ENCODE results near the gene INHBE. TPM values are rescaled to one million over a fixed set of nuclear protein-coding genes. Genes with fewer than 3 reads are reported as not detected.
"Not testable (repeated sequence)": the region's sequence is repeated elsewhere in the genome, so short reads cannot be mapped to it uniquely, and the experiment has no call there.

The INHBE gene
- total RNA-seq, 1 experiment from 2014 or later = 13.9 TPM

GRCh38 chr12:57500213-57500612 lies 45.1 kb downstream of the INHBE start:
- intact Hi-C loops (cut with micrococcal nuclease; ENCODE audit: unreplicated experiment) = no loop called here
- Mint-ChIP-seq H3K4me1 (ENCODE audit: low read depth, unreplicated experiment) (peaks cover 15% of the 10 kb centered on the region), H3K36me3 (ENCODE audit: insufficient read depth, unreplicated experiment) (peaks cover 100% of the 10 kb centered on the region), H3K27me3 (ENCODE audit: insufficient read depth, unreplicated experiment) (no peaks in the 10 kb centered on the region), H3K9me3 (ENCODE audit: unreplicated experiment) (peaks cover 6% of the 10 kb centered on the region), H3K4me3 (ENCODE audit: unreplicated experiment) (no peak overlapping the region), H3K27ac (ENCODE audit: unreplicated experiment) (no peak overlapping the region)
- POLR2A ChIA-PET = interaction anchor here (0.5 kb wide), 1 partner anchor 14 kb away, joined by 3 read pairs; no protein-coding TSS in a partner anchor
- Histone ChIP-seq H3K36me3 (ENCODE audit: control insufficient read depth, insufficient read depth, low read length) (peaks cover 4% of the 10 kb centered on the region; the same call in 1 of the 2 replicates), H3K4me3 (ENCODE audit: low read depth, low read length) (no peak overlapping the region), H3K4me1 (no peaks in the 10 kb centered on the region), H3K27me3 (replicated peaks; ENCODE audit: control insufficient read depth, insufficient read depth, low read length) (no peaks in the 10 kb centered on the region), H3K9me3 (no peaks in the 10 kb centered on the region)
- TF ChIP-seq, protein P1, sequence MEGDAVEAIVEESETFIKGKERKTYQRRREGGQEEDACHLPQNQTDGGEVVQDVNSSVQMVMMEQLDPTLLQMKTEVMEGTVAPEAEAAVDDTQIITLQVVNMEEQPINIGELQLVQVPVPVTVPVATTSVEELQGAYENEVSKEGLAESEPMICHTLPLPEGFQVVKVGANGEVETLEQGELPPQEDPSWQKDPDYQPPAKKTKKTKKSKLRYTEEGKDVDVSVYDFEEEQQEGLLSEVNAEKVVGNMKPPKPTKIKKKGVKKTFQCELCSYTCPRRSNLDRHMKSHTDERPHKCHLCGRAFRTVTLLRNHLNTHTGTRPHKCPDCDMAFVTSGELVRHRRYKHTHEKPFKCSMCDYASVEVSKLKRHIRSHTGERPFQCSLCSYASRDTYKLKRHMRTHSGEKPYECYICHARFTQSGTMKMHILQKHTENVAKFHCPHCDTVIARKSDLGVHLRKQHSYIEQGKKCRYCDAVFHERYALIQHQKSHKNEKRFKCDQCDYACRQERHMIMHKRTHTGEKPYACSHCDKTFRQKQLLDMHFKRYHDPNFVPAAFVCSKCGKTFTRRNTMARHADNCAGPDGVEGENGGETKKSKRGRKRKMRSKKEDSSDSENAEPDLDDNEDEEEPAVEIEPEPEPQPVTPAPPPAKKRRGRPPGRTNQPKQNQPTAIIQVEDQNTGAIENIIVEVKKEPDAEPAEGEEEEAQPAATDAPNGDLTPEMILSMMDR (IDR thresholded peaks at IDR 0.05; ENCODE audit: insufficient read depth in 1 of 2, low read depth in 1 of 2, low read length in 1 of 2, severe bottlenecking in 1 of 2, unreplicated experiment in 1 of 2) = no peak
- no peak for DNase-seq
- no TSS peak for BruUV-seq (replicated peaks)
- CTCF ChIA-PET = no interaction called here

DNA sequence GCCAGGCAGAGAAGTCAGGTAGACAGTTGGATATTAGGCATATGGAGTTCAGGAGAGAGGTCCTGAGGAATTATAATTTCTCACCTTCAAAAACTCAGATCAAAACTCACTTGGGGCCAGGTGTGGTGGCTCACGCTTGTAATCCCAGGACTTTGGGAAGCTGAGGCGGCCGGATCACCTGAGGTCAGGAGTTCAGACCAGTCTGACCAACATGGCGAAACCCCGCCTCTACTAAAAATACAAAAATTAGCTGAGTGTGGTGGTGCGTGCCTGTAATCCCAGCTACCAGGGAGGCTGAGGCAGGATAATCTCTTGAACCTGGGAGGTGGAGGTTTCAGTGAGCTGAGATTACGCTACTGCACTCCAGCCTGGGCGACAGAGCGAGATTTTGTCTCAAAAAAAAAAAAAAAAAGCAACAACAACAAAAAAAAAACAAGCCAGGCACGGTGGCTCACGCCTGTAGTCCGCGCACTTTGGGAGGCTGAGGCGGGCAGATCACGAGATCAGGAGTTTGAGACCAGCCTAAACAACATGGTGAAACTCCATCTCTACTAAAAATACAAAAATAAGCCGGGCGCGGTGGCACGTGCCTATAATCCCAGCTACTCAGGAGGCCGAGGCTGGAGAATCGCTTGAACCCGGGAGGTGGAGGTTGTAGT lies 47.3 kb downstream of the INHBE start:
- CTCF ChIA-PET; BruUV-seq (replicated peaks); intact Hi-C loops (cut with micrococcal nuclease; ENCODE audit: unreplicated experiment); H3K4me1 Mint-ChIP-seq (ENCODE audit: low read depth, unreplicated experiment); H3K27ac Mint-ChIP-seq (ENCODE audit: unreplicated experiment); H3K4me1 ChIP-seq; H3K9me3 Mint-ChIP-seq (ENCODE audit: unreplicated experiment); H3K36me3 ChIP-seq (ENCODE audit: control insufficient read depth, insufficient read depth, low read length); H3K27me3 ChIP-seq (replicated peaks; ENCODE audit: control insufficient read depth, insufficient read depth, low read length); H3K9me3 ChIP-seq; H3K4me3 Mint-ChIP-seq (ENCODE audit: unreplicated experiment); H3K27me3 Mint-ChIP-seq (ENCODE audit: insufficient read depth, unreplicated experiment); H3K4me3 ChIP-seq (ENCODE audit: low read depth, low read length); POLR2A ChIA-PET; DNase-seq: not testable (repeated sequence)
- peaks cover 93% of the 10 kb centered on the region for H3K36me3 Mint-ChIP-seq (ENCODE audit: insufficient read depth, unreplicated experiment)

- H3K36me3 Mint-ChIP-seq (ENCODE audit: insufficient read depth, unreplicated experiment) = peaks cover 91% of the 10 kb centered on the region
- H3K9me3 ChIP-seq; H3K4me1 ChIP-seq; BruUV-seq (replicated peaks); DNase-seq; H3K36me3 ChIP-seq (ENCODE audit: control insufficient read depth, insufficient read depth, low read length); H3K9me3 Mint-ChIP-seq (ENCODE audit: unreplicated experiment); H3K4me1 Mint-ChIP-seq (ENCODE audit: low read depth, unreplicated experiment); H3K4me3 Mint-ChIP-seq (ENCODE audit: unreplicated experiment); POLR2A ChIA-PET; H3K27me3 ChIP-seq (replicated peaks; ENCODE audit: control insufficient read depth, insufficient read depth, low read length); H3K4me3 ChIP-seq (ENCODE audit: low read depth, low read length); H3K27me3 Mint-ChIP-seq (ENCODE audit: insufficient read depth, unreplicated experiment); H3K27ac Mint-ChIP-seq (ENCODE audit: unreplicated experiment); CTCF ChIA-PET; intact Hi-C loops (cut with micrococcal nuclease; ENCODE audit: unreplicated experiment): not testable (repeated sequence)
Measured at GRCh38 chr12:57506541-57506940, 51.4 kb downstream of the INHBE start.

Other genes starting within 250 kb of the INHBE start
- gene NXPH4, start 238.5 kb upstream of the INHBE start, total RNA-seq (2022) = 10.0 and 10.6 TPM in 2 replicates
- 387 and 466 TPM in 2 replicates for gene SHMT2, start 225.6 kb upstream of the INHBE start, total RNA-seq (2022)
- gene STAC3, start 204.1 kb upstream of the INHBE start, total RNA-seq (2022) = 0.70 and 1.3 TPM in 2 replicates
- gene R3HDM2, start 24.3 kb upstream of the INHBE start, total RNA-seq (2022) = 33.7 and 36.2 TPM in 2 replicates
- gene INHBC, start 20.5 kb upstream of the INHBE start, total RNA-seq (2022) = not detected in 2 replicates
- 0.48 and 0.53 TPM in 2 replicates for gene GLI1, start 4.5 kb downstream of the INHBE start, total RNA-seq (2022)
- gene ARHGAP9, start 24.6 kb downstream of the INHBE start, total RNA-seq (2022) = 0.75 and 1.8 TPM in 2 replicates
- gene MARS1, start 32.8 kb downstream of the INHBE start, total RNA-seq (2022) = 515 and 583 TPM in 2 replicates
- gene DDIT3, start 65.2 kb downstream of the INHBE start, total RNA-seq (2022) = 62.7 and 79.2 TPM in 2 replicates
- 82.2 and 105 TPM in 2 replicates for gene MBD6, start 67.5 kb downstream of the INHBE start, total RNA-seq (2022)
- gene DCTN2, start 91.9 kb downstream of the INHBE start, total RNA-seq (2022) = 89.4 and 94.4 TPM in 2 replicates
- 0.05 TPM in 1 of 2 replicates, not detected in the other for gene KIF5A, start 94.7 kb downstream of the INHBE start, total RNA-seq (2022)
- 42.0 and 48.0 TPM in 2 replicates for gene PIP4K2C, start 135.9 kb downstream of the INHBE start, total RNA-seq (2022)
- gene DTX3, start 149.5 kb downstream of the INHBE start, total RNA-seq (2022) = 17.4 and 20.4 TPM in 2 replicates
- gene ARHGEF25, start 156.1 kb downstream of the INHBE start, total RNA-seq (2022) = 5.2 and 5.5 TPM in 2 replicates
- 4.2 and 5.7 TPM in 2 replicates for gene B4GALNT1, start 177.9 kb downstream of the INHBE start, total RNA-seq (2022)
- gene OS9, start 238.8 kb downstream of the INHBE start, total RNA-seq (2022) = 169 and 182 TPM in 2 replicates

All from Caco-2 (cell line).